ENCODE measurements around the gene NANOGP8. TPM values are rescaled to one million over a fixed set of nuclear protein-coding genes. Genes with fewer than 3 reads are reported as not detected.

NANOGP8 gene
- total RNA-seq, 1 donor from 2014 or later: 0.54 TPM

DNA sequence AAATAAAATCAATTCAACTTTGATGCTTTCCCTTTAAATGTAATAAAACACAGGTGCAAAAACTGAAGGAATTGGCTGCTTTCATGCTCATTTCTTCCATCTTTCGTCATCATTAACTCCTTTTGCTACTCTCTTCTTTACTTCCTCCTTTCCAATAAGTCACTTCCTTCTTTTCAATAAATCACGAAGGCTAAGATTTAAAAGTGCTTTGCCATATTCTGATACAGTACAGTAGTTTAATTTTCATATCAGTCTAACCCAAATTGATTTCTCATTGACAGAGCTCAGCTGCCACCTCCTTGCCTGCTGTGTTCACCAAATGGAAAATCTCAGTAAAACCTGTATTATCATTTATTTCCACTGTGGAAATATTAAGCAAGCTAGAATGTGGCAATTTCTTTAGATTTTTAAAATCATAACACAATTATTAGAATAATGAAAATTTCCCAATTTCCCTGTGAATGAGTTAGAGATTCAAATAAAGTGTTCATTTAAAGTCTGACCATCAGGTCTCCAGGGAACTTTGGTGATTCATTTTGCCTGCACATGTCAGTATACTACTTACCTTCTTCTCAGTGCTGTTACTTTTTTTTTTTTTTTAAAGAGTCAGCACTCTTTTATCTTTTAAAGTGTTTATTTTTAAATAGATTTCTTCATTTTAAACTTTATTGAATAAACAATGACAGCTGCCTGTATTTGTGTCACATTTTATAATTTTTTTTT is 41.6 kb downstream of the NANOGP8 start:
- TF ChIP-seq, protein P1, sequence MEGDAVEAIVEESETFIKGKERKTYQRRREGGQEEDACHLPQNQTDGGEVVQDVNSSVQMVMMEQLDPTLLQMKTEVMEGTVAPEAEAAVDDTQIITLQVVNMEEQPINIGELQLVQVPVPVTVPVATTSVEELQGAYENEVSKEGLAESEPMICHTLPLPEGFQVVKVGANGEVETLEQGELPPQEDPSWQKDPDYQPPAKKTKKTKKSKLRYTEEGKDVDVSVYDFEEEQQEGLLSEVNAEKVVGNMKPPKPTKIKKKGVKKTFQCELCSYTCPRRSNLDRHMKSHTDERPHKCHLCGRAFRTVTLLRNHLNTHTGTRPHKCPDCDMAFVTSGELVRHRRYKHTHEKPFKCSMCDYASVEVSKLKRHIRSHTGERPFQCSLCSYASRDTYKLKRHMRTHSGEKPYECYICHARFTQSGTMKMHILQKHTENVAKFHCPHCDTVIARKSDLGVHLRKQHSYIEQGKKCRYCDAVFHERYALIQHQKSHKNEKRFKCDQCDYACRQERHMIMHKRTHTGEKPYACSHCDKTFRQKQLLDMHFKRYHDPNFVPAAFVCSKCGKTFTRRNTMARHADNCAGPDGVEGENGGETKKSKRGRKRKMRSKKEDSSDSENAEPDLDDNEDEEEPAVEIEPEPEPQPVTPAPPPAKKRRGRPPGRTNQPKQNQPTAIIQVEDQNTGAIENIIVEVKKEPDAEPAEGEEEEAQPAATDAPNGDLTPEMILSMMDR (IDR thresholded peaks at IDR 0.05): no peak
- Mint-ChIP-seq H3K36me3 (ENCODE audit: unreplicated experiment) (no peaks in the 10 kb centered on the region), H3K4me1 (ENCODE audit: unreplicated experiment) (peaks cover 8% of the 10 kb centered on the region), H3K27ac (ENCODE audit: unreplicated experiment) (no peak overlapping the region), H3K4me3 (ENCODE audit: unreplicated experiment) (no peak overlapping the region), H3K27me3 (ENCODE audit: unreplicated experiment) (no peaks in the 10 kb centered on the region), H3K9me3 (ENCODE audit: unreplicated experiment) (no peaks in the 10 kb centered on the region)
- no peak for DNase-seq (ENCODE audit: extremely low spot score, unreplicated experiment)

DNA sequence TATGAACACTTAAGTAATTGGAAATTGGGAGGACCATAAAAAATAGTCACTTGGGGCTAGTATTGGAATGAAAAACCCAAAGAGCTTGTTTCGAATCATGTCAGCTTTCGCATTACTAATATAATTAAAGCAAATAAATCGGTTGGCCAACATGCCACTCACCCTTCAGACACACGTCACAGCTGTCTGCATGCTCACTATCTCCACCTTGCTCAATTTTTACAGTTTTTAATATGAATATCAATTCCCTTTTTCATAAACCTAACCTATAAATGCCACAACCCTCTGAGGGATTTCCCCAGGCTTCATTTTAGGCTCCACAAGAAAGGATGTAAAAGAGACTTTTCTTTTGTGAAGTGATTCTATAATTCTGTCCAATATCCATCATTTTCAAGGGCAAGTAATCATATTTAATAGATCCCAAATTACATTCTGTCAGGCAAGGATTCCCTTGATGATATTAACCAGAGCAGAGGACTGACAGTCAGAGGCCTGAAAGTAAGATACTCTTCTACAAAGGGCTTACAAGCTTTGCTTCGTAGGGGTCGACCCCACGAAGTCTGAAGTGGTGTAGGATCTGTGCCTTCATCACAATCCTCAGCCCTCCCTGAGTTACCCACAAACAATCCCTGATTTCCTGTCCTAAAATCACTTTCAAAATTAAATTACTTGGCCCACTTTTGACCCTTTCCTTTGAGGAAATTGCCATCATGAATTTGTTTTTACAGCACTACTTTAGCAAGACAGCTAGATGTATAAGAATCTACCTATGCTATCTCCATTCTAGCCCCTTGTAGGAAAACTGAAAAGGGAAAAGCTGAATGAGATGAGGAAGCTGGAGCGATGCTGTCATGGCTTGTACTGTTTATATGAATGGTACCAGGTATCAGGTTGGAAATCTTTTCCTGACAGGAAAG is 44.5 kb downstream of the NANOGP8 start:
- TF ChIP-seq, protein P1 (IDR thresholded peaks at IDR 0.05): no peak
- H3K4me3 Mint-ChIP-seq (ENCODE audit: unreplicated experiment): no peak overlapping the region

DNA sequence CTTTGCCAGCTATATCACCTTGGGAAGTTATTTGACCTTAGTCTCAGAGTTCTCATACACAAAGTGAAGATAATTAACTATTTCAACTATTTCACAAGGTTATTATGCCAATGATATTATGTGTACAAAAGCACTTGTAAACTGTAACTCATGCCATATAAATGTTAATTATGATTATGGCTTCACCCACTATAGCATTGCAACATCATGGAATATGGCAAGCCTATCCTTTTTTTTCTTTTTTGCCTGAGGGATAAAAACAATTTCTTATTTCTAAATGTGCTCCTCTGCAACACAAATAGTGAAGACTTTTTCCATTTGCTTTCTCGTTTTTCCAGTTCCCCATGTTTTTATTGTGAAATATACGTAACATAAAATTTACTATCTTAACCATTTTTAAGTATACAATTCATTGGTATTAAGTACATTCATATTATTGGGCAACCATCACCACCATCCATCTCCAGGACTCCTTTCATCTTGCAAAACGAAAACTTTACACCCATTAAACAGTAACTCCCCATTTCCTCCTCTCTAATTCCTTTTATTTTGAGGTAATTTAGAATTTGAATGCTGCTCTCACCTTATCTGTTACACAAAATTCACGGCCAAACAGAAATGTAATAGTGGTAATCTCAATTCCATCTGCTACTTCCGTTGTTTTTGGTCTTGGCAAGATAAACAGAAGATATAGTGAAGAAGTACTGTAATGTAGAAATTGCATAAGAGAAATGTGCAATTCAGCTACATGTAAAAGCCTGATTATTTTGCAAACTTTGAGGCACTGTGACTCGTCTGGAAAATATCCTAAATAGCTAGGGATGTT is 46.3 kb downstream of the NANOGP8 start:
- H3K4me1 Mint-ChIP-seq (ENCODE audit: unreplicated experiment): peaks cover 8% of the 10 kb centered on the region
- no peak overlapping the region for H3K4me3 Mint-ChIP-seq (ENCODE audit: unreplicated experiment)
- TF ChIP-seq, protein P1 (IDR thresholded peaks at IDR 0.05): no peak
- no peaks in the 10 kb centered on the region for H3K27me3 Mint-ChIP-seq (ENCODE audit: unreplicated experiment)
- no peaks in the 10 kb centered on the region for H3K36me3 Mint-ChIP-seq (ENCODE audit: unreplicated experiment)
- no peak for DNase-seq (ENCODE audit: extremely low spot score, unreplicated experiment)
- peak overlapping the region; percentile 66 for H3K27ac Mint-ChIP-seq (ENCODE audit: unreplicated experiment)
- no peaks in the 10 kb centered on the region for H3K9me3 Mint-ChIP-seq (ENCODE audit: unreplicated experiment)

More for the DNA sequence above, 44.5 kb downstream of the NANOGP8 start:
- no peaks in the 10 kb centered on the region for H3K27me3 Mint-ChIP-seq (ENCODE audit: unreplicated experiment)
- no peak overlapping the region for H3K27ac Mint-ChIP-seq (ENCODE audit: unreplicated experiment)
- DNase-seq (ENCODE audit: extremely low spot score, unreplicated experiment): no peak
- no peaks in the 10 kb centered on the region for H3K9me3 Mint-ChIP-seq (ENCODE audit: unreplicated experiment)
- peaks cover 8% of the 10 kb centered on the region for H3K4me1 Mint-ChIP-seq (ENCODE audit: unreplicated experiment)
- H3K36me3 Mint-ChIP-seq (ENCODE audit: unreplicated experiment): no peaks in the 10 kb centered on the region

Other genes with a start within 250 kb of the NANOGP8 start
- gene AQR, start 115.6 kb downstream of the NANOGP8 start, total RNA-seq: 27.4 and 28.5 TPM in 2 replicates
- gene ZNF770, start 97.0 kb downstream of the NANOGP8 start, total RNA-seq: 34.7 and 36.9 TPM in 2 replicates

Measured in osteocyte (in vitro differentiated cells).